Thyroid gland (tissue), 4 donors: ENCODE data around the gene CABP4. TPM values are rescaled to one million over a fixed set of nuclear protein-coding genes. Genes with fewer than 3 reads are reported as not detected.
A peak's percentile ranks its signal among the peaks of the same experiment; 100 is the strongest.

Experiments
- DNase-seq, 2 donors: peaks; one replicate each; pipeline ENCODE4 v3.0.0-alpha.2; 2019
- H3K27ac ChIP-seq, 3 donors: fragments of 200-600 bp; sonication (generic); 1 replicate in 2 of 3; 2 replicates in 1 of 3; pipeline ENCODE4 v1.5.1; 2016 to 2019; ENCODE audit warnings: mild to moderate bottlenecking in 1 of 3, moderate library complexity in 1 of 3
- H3K27me3 ChIP-seq: fragments of 200-600 bp; sonication (generic); one replicate; pipeline ENCODE4 v1.5.1; 2019
- H3K36me3 ChIP-seq, 2 donors: fragments of 200-600 bp; sonication (generic); one replicate each; pipeline ENCODE4 v1.5.1; 2016 to 2019
- H3K4me1 ChIP-seq, 2 donors: fragments of 200-600 bp; sonication (generic); one replicate each; pipeline ENCODE4 v1.5.1; 2017 to 2019
- H3K4me3 ChIP-seq, 3 donors: fragments of 200-600 bp; sonication (generic); replicated peaks in 1 of 3; 1 replicate in 2 of 3; 2 replicates in 1 of 3; pipeline ENCODE4 v1.5.1; 2016; ENCODE audit warnings: mild to moderate bottlenecking in 1 of 3
- H3K9me3 ChIP-seq: fragments of 200-600 bp; sonication (generic); one replicate; pipeline ENCODE4 v1.5.1; 2017
- CTCF ChIP-seq, 6 experiments: fragments of 200-600 bp in 3 of 6; fragments of 450-650 bp in 3 of 6; sonication (generic) in 3 of 6; IDR thresholded peaks; one replicate each; pipeline ENCODE4 v1.5.1; 2016 to 2019; ENCODE audit warnings: antibody characterized with exemption in 6 of 6, mild to moderate bottlenecking in 2 of 6, inconsistent platforms in 1 of 6, moderate library complexity in 1 of 6
- POLR2A ChIP-seq, 2 donors: fragments of 450-650 bp; IDR thresholded peaks; one replicate each; pipeline ENCODE4 v1.6.1; 2017; ENCODE audit warnings: antibody characterized with exemption in 2 of 2, mild to moderate bottlenecking in 2 of 2, moderate library complexity in 1 of 2
- WGBS, 2 donors: methylation state at CpG; one replicate each; pipeline ENCODE4 v1.1.5; 2017; 5-methylcytosine and 5-hydroxymethylcytosine counted together
- intact Hi-C: fragments of 100-400 bp; cut with DNase I; formaldehyde crosslinking; loops from one replicate; pipeline ENCODE4 v1.15.1; 2023
- total RNA-seq, 4 donors: library from RNA; depleted of rRNA; stranded (reverse); fragments of >200 nt; gene quantifications; one replicate each; pipeline ENCODE4 v1.2.3, GENCODE V29; 2016

CABP4 gene
- total RNA-seq, 4 donors from 2014 or later = 0.33 to 6.4 (median 0.39) TPM; not detected in 1

GRCh38 chr11:67437082-67437808 lies 17.9 kb upstream of the CABP4 start, which contains the start of gene PTPRCAP:
TSS of gene PTPRCAP (minus strand) at chr11:67437682. CDS start at chr11:67437619, 63 bp downstream.
- DNase-seq = no peak
- intact Hi-C loops = no loop called here
- Histone ChIP-seq H3K4me3 (no peak within 1 kb of the TSS), H3K36me3 (peaks cover 39 to 43% of the 10 kb centered on the region in 2 donors), H3K4me1 (peaks cover 5 to 25% of the 10 kb centered on the region in 2 donors), H3K9me3 (no peaks in the 10 kb centered on the region), H3K27me3 (no peaks in the 10 kb centered on the region), H3K27ac (no peak within 1 kb of the TSS)
- no peak for TF ChIP-seq POLR2A (IDR thresholded peaks at IDR 0.05)
- no peak for TF ChIP-seq CTCF (IDR thresholded peaks at IDR 0.05)
- WGBS, 2 donors = 89 to 100% methylated on average over 3 to 15 of the region's 26 CpGs

GRCh38 chr11:67437809-67438157 lies 17.4 kb upstream of the CABP4 start:
- no peak overlapping the region for H3K27ac ChIP-seq
- H3K36me3 ChIP-seq = peaks cover 33 to 38% of the 10 kb centered on the region in 2 donors
- H3K4me1 ChIP-seq = peaks cover 5 to 31% of the 10 kb centered on the region in 2 donors
- intact Hi-C loops = no loop called here
- no peaks in the 10 kb centered on the region for H3K27me3 ChIP-seq
- no peak for DNase-seq
- WGBS, 2 donors = 73 to 83% methylated on average over 3 of the region's 3 CpGs
- TF ChIP-seq POLR2A (IDR thresholded peaks at IDR 0.05) (no peak), CTCF (IDR thresholded peaks at IDR 0.05) (no peak)
- H3K9me3 ChIP-seq = no peaks in the 10 kb centered on the region
- no peak overlapping the region for H3K4me3 ChIP-seq

- WGBS, 2 donors = 74 to 90% methylated on average over 14 to 22 of the region's 41 CpGs
- no peaks in the 10 kb centered on the region for H3K9me3 ChIP-seq
- intact Hi-C loops = no loop called here
- no peak for TF ChIP-seq CTCF (IDR thresholded peaks at IDR 0.05)
- TF ChIP-seq POLR2A (IDR thresholded peaks at IDR 0.05) = no peak
- no peaks in the 10 kb centered on the region for H3K27me3 ChIP-seq
- no peak for DNase-seq
- H3K27ac ChIP-seq = no peak overlapping the region
- peaks cover 5 to 31% of the 10 kb centered on the region in 2 donors for H3K4me1 ChIP-seq
- no peak overlapping the region for H3K4me3 ChIP-seq
- peaks cover 28 to 33% of the 10 kb centered on the region in 2 donors for H3K36me3 ChIP-seq
These were observed 16.8 kb upstream of the CABP4 start for GRCh38 chr11:67438158-67438902.

- peak in 1 of 6 experiments; percentile 12 for TF ChIP-seq CTCF (IDR thresholded peaks at IDR 0.05)
- TF ChIP-seq POLR2A (IDR thresholded peaks at IDR 0.05) = no peak
- H3K27me3 ChIP-seq = no peaks in the 10 kb centered on the region
- H3K27ac ChIP-seq = peak overlapping the region in 1 of 3 donors; percentile 24
- peak; percentile 55 to 56 for DNase-seq
- 76 to 80% methylated on average over 26 to 29 of the region's 31 CpGs for WGBS, 2 donors
- no peak overlapping the region for H3K4me3 ChIP-seq
- intact Hi-C loops = no loop called here
- H3K36me3 ChIP-seq = peaks cover 17 to 20% of the 10 kb centered on the region in 2 donors
- no peaks in the 10 kb centered on the region for H3K9me3 ChIP-seq
- peaks cover 10 to 36% of the 10 kb centered on the region in 2 donors for H3K4me1 ChIP-seq
These were observed 15.6 kb upstream of the CABP4 start for GRCh38 chr11:67439321-67440228.
